Left colon (tissue), 2 donors: ENCODE measurements around the gene SLCO2A1. TPM values are rescaled to one million over a fixed set of nuclear protein-coding genes. Genes with fewer than 3 reads are reported as not detected.

Experiments used
- ATAC-seq: fragments of 200-7000 bp; cut with Tn5 transposase; one replicate; pipeline ENCODE4 v1.9.1; 2020; ENCODE audit warnings: mild to moderate bottlenecking, moderate library complexity
- DNase-seq, 2 donors: peaks; one replicate each; pipeline ENCODE4 v3.0.0-alpha.2; 2020
- intact Hi-C, 2 donors: fragments of 100-400 bp; cut with DNase I in 1 of 2; cut with micrococcal nuclease in 1 of 2; formaldehyde crosslinking; loops; one replicate each; pipeline versions ENCODE4 v1.11.2 to v1.14.0; 2022; cut with DNase I, micrococcal nuclease
- total RNA-seq, 2 donors: library from RNA; stranded (reverse); fragmentation: NEBNext Ultra II Directional; extraction: Animal tissue kit (Norgen Biotek cat#: 25700); gene quantifications; one replicate each; pipeline ENCODE4 v1.2.1, GENCODE V29; 2021
- donor health status: DM: no; HTN: no; CAD: no.
- donor health status: DM: yes; HTN: yes; CAD: no.

Gene SLCO2A1
- total RNA-seq, 2 donors from 2014 or later: 50.6 to 57.7 TPM

DNA sequence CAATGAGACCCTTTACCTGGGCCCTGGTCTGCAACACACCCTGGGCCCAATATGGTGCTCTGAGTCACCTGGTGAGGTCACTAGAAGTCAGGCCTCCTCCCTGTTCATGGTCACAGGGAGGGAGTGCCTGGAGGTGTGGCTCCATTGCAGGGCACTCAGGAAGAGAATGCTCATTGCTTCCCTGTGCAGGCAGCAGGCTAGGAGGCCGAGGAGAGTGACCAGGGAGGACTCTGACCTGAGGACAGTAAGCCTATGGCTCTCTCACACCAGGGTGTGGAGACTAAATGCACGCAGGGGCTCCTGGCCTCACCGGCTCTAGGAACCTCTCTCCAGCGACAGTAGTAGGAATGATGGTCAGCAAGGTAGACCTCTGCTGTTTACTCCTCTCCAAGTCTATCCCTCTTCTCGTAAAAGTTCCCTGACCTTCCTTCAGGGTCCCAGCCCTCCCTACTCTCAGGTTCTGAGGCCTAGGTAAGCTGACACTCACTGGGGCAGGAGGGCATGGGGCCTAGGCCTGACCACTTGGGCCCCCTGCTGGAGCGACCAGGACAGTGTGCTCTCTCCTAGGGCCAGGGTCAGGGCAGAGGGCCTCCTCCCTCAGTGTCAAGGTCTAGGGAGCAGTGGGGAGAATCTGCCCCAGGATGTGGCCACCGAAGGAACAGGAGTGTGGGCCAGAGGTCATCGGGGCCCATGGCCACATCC, 9.6 kb upstream of the SLCO2A1 start:
- intact Hi-C loops: no loop called here
- peak; percentile 88 for ATAC-seq
- peak; percentile 68 to 89 for DNase-seq

DNA sequence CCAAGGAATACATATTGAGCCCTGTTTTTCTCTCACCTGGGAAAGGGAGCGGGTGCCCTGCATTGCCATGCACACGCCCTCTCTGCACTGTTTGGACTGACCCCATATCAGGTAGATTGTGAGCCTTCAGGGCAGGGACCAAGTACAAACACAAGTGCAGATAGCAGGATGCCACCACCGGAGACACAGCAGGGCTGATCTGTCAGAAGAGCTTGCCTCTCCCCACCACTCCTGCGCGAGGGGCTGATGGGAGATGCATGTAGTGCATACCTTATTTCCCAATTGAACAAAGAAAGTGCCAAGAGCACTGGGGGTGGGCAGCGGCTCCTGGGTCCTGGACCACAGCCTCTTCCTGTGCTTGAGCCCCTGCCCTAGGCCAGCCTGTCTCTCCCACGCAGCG, 9.0 kb upstream of the SLCO2A1 start:
- peak; percentile 47 for ATAC-seq

DNA sequence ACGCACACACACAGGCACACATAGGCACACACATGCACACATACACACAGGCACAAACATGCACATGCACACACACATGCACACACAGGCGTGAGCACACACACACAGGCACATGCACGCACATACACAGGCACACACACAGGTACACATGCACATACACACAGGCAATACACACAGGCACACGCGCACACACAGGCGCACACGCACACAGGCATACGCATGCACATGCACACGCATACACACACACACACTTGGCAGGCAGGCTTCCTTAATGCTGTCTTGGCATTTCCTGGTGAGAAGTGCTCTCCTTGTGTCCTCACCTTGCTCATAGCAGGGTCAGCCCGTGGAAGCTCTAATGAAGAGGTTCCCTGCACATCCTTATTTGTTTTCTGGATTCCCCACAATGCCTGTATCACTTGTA, 8.4 kb upstream of the SLCO2A1 start:
- intact Hi-C loops: no loop called here
- DNase-seq: peak in 1 of 2 donors; percentile 40
- peak; percentile 47 for ATAC-seq

More for the DNA sequence above, 9.0 kb upstream of the SLCO2A1 start:
- intact Hi-C loops: no loop called here
- DNase-seq: peak in 1 of 2 donors; percentile 28

DNA sequence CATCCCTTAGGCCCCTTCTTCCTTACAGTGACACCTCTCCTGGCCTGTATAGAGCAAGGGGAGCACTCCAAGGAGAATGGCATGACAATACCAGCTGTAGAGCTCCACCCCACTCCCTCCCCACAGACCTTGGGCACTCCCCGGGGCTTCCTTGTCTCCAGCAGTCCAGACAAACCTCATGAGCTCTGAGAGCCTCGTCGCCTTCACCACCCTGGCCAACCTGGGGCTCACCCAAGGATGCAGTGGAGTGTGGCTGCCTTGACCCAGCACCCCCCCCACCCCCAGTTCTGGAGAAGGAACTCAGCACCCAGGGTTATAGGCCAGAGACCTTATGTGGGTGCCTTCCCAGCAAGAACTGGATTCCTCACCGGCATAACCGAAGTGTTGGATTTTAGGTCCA, 7.4 kb upstream of the SLCO2A1 start:
- intact Hi-C loops: no loop called here
- ATAC-seq (peak; percentile 23), DNase-seq (no peak)

DNA sequence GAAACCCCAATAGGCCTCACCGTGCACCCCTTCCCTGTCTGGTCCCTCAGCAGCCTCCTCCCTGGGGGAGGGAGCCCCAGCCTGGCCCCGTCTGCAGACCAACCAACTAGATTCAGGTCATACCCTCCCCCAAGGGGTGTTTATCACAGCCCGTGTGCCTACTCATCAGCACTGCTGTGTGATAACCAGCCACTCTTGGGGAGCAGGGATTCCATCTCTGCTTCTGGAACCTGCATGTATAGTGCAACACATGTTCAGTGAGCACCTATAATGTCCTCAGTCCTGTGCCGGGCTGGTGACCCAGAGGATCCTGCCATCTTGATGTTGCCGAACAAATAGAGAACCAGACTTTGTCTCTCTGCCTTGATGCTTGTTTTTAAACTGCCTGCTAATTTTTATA, 6.6 kb upstream of the SLCO2A1 start:
- ATAC-seq: no peak
- intact Hi-C loops: no loop called here
- DNase-seq: no peak

DNA sequence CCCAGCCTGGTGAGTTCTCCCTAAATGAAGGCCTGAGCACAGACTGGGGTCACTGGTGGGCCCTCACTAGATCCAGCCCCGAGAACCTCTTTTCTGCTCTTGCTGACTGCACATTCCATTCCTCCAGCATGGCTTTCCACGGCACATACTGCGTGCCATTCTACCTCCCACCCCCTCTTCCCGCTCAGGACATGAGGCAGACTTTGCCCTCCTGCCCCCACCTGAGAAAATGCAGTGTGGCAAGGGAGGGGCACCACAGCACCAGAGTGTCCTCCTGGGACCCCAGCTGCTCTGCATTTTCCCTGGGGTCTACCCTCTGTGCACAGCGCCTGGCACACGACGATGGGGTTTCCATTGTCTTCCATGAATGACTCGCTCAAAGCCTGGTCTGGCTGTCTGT, 6.1 kb upstream of the SLCO2A1 start:
- intact Hi-C loops: no loop called here

DNA sequence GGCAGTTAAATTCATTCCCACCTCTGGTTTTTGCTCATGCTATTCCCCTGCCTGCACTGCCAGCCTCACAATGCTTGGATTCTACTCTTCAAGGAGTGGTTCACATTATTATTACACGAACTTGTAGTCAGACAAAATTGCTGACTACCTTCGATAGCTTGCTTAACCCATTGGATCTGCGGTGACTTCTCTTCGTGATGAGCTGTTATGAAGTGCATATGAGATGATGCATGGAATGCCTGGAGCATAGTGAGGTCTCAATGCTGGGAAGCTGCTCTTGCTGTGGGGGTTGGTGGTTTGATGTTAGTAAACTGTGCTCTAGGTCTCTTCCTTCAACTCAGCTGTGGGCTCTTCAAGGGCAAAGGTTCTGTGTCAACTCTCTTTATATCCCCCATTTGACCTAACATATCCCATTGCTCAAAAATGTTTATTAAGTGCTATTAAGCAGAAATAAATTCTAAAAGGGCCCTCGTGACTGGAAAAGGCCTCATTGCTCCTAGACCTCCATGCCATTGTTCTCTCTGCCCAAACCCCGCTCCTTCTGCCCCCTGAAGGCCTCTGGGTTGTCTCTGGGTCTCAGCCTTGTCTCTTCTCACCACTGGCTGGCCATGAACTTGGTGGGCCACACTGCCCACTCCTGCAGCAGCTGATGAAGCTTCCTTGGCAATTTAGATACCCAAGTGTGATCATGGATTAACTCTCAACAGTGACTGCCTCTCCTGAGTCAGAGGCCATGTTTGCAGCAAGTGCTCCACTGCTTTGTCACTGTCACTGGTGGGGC, 4.5 kb upstream of the SLCO2A1 start:
- DNase-seq (no peak), ATAC-seq (no peak)
- intact Hi-C loops: no loop called here

More for the DNA sequence above, 6.1 kb upstream of the SLCO2A1 start:
- DNase-seq: no peak
- no peak for ATAC-seq

DNA sequence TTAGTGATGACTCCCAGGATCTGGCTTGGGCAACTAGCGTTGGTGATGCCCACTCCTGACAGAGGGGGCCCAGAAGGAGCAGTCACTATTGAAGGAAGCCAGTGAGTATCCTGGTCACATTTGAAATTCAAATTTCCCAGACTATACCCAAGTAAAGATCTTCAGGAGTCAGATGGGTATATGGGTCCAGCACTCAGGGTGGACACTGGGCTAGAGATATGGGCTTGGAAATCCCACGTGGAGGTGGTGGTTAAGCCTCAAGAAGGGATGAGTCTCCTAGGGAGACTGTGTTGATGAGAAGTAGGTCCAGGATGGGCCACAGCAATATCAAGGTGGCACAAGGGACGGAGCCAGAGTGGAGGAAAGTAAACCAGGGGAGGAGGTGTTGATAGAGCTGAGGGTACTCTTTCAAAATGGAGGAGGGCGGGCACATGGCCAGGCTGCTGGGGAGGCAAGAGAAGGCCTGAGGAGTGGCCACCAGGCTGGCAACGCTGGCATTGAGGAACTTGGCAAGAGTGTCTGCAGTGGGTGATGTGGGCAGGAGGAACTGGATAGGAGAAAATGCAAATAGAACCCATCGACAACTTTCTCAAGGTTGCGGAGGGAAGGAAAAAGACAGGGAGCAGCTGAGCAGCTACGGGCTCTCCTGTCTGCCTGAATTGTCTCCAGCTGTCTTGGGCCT, 3.7 kb upstream of the SLCO2A1 start:
- DNase-seq: no peak
- intact Hi-C loops: no loop called here
- no peak for ATAC-seq

DNA sequence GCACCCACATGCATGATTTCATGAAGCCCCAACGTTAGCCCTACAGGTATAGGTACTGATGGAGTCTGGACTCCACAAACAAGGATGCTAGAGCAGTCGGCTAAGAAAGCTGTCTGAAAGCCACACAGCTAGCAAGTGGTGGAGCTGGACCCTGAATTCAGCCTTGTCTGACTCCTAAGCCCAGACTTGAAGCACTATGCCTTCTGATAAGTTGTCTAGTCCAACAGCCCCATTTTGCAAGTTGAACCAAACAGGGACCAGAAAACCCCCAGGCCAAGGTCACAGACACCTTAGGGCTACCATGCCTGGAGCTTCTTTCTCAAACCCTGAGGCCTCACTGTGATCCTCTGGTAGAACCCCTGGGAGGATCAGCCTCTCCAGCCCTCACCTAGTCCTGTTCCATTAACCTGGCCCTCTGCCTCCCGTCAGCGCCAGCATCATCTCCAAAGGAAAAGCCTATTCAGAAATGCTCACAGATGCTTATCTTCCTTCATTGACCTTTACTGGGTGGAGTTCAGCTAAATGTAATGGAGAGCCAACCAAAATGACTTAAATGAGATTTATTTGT, 1.7 kb upstream of the SLCO2A1 start:
- intact Hi-C loops: no loop called here
- no peak for DNase-seq
- no peak for ATAC-seq

DNA sequence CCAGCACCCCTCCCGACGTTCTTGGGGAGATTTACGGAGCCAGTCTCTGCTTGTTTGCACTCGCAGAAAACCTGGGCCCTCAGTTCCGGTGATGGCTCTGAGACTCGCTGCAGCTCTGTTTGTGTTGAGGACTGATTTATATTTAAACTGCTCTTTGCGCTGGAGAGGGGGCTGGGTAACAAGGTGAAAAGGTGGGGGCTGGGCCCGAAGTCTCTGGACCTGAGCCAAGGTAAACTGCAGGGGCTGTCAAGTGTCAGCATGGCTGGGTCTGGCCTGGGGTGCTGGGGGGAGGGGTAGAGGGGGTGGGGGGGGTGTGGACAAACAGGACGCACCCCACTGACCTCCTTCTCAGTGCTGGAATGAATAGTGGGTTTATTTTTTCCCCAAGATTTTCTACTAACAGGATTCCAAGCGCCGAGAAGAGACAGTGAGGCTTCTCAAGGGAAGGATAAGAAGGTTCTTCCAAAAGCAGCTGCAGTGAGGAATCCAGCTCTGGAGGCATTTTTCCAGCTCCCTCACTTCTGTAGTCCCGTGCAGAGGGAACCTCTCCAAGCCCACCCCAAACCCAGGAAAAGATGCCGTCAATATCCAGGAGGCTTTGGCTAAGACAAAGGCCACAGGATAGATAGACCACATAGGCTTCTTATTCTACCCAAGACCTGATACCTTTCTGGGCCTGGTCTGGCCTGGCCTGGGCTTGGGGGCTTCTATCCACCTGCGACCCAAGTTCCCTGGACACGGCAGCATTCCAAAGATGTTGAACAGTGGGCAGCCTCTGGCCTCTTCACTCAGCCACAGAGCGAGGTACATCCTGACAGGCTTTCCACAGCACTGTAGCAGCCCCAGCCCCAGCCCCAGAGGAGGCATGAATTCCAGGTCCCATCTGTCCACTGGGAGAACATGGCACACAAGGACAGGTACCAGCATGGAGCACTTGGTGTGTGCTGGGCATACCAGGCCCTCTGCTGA, 938 bp upstream of the SLCO2A1 start:
- ATAC-seq (no peak), DNase-seq (no peak)
- intact Hi-C loops: no loop called here

DNA sequence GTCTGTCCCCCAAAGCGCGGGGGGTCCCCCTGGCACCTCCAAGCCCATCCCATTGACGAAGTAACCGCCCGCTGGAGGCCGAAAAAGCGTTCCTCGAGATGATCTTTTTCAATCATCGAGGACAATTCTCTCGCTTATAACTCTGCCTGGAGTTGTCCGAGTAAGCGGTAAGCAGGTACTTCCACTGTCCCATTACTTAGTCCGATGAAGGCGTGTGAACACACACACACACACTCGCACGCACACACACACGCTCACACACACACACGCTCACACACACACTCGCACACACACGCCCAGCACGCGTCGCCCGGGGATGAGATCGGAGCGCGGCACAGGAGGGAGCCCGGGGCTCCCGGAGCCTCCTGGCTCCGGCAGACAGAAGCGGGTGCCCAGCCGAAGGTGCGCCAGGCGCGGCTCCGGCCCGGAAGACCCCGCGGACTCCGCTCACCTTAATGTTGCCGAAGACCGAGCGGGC, 430 bp downstream of the SLCO2A1 start:
- DNase-seq (no peak), ATAC-seq (peak; percentile 71)
- intact Hi-C loops: no loop called here

DNA sequence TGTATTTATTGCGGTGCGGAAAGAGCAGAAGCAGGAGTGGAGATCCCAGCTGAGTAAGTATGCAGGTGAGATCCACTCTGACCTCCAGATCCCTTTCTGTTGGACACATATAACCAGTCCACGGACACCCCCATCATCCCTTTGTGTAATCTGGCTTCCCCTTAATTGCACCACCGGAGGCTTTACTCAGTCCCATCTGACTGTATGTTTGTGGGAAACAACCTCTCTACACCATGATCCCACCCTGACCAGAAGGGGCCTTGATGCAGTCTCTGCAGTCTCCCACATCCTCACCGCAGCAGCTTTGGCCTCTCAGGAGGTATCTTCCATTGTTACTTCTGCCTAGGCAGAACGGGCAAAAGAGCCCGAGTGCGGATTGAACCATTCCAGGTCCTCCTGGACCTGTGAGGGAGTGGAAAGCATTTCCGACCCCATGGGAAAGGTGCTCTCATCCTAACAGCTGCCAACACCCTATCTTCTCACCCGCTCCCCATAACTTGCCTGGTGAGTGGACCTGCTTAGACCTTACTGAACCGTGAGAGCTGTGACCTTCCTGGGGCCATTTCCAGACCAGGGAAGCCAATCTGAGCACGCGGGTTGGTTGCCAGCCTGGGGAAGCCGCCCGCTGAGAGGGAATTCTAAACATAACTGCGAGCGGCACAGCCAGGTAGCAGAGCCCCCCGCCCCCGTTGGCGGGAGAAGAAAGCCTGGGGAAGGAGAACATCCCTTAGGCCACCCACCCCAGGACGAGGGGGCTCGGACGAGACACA, 1.1 kb downstream of the SLCO2A1 start:
- no peak for DNase-seq
- peak; percentile 42 for ATAC-seq
- intact Hi-C loops: no loop called here

DNA sequence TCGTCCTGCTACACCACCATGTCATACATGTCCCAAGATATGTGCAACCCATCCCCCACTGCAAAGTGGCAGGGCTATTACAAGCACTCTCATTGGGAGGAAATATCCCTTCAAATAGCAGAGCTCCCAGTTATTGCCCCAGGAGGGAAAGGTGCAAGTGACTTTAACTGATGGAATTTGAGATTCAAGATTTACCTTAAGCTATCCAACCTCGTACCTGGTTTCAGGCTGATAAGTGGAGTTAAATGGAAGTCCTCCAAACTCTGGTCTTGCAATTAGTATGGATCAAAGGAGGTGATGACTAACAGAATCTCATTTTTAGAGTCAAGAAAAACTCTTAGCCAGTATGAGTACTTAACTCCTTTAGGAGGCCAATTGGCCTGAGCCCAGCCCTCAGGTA, 2.1 kb downstream of the SLCO2A1 start:
- DNase-seq: no peak
- intact Hi-C loops: no loop called here
- no peak for ATAC-seq

DNA sequence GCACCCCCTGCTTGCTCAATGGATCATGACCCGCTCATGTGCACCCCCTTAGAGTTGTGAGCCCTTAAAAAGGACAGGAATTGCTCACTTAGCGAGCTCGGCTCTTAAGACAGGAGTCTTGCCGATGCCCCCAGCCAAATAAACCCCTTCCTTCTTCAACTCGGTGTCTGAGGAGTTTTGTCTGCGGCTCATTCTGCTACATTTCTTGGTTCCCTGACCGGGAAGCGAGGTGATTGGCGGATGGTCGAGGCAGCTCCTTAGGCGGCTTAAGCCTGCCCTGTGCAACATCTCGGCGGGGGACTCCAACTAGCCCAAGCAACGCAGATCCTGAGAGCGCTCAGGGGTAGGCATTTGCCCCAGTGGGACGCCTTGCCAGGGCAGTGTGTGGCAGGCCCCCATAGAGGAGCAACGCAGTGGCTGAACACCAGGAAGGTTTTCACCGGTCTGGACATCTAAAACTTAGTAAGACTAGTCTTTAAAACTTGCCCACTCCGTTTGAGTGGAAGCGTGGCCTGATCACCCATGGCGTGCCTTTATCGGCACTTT, 9.5 kb downstream of the SLCO2A1 start:
- ATAC-seq: no peak
- DNase-seq: no peak
- intact Hi-C loops: no loop called here

DNA sequence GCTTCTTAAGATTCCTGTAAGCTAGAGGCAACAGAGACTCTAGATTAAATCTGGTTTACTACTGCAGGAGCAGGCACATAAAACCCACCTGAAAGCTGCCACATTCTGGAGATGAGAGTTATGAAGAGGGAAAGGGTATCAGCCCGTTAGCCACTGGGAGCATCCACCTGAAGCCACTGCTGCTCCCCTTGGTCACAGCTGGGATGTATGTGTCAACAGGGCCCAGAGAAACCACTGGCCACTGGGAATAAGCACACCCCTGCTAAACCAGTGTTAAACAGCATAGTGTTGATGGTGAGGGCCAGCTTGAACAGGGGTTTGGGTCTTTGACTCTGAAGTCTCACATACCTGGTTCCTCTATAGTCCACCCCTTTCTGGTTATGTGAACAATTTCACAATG, 10.9 kb downstream of the SLCO2A1 start:
- no peak for ATAC-seq
- DNase-seq: no peak

DNA sequence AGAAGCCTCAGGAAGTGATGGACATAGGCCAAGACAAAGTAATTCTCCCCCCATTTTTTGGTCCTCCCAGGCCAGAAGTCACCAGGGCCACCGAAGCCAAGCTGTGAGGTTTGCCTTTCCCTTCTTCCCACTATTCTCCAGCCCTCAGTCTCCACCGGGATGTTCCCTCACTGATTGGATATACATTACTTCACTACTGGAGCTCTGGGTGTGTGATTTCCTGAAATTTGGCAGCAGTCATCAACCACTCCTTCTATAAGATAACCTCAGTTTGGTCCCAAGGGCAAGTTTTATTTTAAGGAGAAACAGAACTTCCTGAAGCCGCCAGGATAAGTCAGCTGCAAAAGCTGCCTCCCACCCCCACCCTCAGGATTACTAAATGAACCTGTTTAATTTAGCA, 11.3 kb downstream of the SLCO2A1 start:
- ATAC-seq (no peak), DNase-seq (no peak)
- intact Hi-C loops: no loop called here

More for the DNA sequence above, 10.9 kb downstream of the SLCO2A1 start:
- intact Hi-C loops: no loop called here

DNA sequence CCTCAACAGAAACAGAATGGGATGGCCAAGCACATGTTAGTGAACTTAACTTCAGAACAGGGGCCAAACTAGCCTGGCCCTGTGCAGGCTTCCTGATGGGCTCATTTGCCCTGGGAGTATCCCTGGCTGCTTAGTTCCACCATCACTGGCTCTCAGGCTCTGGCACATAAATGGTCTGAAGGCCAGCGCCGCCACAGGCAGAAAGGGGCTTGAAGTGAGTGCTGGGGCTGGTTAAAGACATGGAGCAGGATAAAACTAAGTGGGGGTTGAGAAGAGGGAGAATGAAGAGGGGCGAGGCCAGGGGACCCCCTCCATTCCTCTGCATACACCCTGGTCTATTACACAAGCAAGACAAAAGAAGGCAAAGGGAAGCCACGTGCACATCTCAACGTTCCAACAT, 12.2 kb downstream of the SLCO2A1 start:
- no peak for DNase-seq
- intact Hi-C loops: no loop called here

More for the DNA sequence above, 12.2 kb downstream of the SLCO2A1 start:
- ATAC-seq: no peak
